SIG-M5 treated with dmso at 0.1 percent for 504 hours (cell line): Measurements from ENCODE around the gene BOD1L1.

Experiments used
- DNase-seq: peaks from one replicate; lab custom pipeline; 2025; ENCODE audit not compliant: unreplicated experiment; lab: John Stamatoyannopoulos, UW

BOD1L1 gene

GRCh38 chr4:13627606-13628311, at the start of gene BOD1L1:
Gene BOD1L1 (minus strand): TSS chr4:13627725. CDS start chr4:13627587, 138 bp downstream.
- DNase-seq, result peak; percentile 90

- DNase-seq, result no peak
Observed at GRCh38 chr4:13674971-13675370, 47.4 kb upstream of the BOD1L1 start.

DNA sequence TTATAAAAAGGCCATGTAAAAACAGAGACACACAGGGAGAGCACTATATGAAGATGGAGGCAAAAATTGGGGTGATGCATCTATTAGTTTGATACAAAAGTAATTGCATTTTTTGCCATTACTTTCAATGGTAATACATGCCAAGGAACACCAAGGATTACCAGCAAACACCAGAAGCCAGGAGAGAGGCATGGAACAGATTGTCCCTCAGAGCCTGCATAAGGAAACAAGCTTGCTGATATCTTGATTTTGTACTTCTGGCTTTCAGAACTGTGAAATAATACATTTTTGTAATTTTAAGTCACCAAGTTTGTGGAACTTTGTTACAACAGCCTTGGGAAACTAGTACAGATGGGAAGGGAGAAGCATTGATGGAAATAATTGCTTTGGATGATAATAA, 45.6 kb upstream of the BOD1L1 start:
- no peak for DNase-seq

DNA sequence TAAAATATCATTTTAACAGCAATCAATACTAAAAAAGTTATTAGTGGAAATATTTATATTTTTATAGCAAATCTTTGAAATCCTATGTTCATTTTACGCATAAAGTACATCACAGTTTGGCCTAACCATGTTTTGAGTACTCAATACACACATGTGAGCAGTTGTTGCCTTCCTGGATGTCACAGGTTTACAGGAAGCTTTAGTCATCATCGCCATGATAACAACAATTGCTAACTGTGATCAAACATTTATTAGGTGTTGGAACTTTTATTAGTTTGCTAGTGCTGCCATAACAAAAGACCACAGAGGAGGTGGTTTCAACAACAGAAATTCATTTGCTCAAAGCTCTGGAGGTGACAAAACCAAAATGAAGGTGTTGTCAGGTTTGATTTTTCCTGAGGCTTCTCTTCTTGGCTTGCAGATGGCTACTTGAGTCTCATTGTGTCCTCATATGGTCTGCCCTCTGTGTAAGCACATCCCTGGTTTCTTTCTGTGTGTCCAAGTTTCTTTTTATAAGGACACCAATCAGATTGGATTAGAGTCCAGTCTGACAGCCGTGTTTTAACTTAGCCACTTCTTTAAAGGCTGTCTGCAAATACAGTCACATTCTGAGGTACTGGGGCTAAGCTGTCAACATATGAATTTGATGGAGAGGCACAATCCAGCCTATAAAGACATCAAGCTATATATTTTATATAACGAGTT, 43.1 kb upstream of the BOD1L1 start:
- no peak for DNase-seq

DNA sequence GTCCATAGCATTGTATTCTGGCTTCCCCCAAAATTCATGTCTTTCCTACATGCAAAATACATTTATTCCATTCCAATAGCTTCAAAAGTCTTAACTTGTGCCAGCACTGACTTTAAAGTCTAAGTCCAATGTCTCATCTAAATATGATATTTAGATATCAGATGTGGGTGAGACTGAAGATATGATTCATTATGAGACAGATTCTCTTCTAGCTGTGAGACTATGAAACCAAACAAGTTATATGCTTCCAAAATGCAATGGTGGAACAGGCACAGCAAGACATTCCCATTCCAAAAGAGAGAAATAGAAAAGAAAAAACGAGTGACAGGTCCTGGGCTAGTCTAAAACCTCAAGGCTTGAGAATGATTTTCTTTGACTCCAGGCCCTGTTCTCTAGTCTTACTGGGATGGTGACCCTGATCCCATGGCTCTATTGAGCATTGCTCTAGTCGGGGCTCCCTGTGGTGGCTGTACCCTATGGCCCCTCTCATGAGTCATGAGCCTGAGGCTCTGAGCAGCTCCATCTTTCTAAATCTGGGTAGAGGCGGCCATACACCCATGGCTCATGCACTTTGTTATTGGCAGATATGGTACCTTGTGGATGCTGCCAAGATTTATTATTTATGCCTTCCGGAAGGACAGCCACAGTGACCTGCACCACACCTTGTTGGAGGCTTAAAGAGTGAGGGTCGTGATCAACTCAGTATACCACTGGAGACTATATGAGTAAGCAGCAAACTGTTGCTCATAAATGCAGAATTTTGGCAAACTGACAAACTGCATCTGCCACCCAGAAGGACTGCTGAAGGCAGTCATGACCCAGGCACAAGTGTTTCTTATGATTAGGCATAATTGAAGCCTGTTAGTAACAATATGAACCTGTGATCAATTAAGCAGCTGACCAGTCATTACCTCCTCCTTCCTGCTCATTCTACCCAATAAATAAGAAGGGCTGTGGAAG, 38.5 kb upstream of the BOD1L1 start:
- no peak for DNase-seq

DNA sequence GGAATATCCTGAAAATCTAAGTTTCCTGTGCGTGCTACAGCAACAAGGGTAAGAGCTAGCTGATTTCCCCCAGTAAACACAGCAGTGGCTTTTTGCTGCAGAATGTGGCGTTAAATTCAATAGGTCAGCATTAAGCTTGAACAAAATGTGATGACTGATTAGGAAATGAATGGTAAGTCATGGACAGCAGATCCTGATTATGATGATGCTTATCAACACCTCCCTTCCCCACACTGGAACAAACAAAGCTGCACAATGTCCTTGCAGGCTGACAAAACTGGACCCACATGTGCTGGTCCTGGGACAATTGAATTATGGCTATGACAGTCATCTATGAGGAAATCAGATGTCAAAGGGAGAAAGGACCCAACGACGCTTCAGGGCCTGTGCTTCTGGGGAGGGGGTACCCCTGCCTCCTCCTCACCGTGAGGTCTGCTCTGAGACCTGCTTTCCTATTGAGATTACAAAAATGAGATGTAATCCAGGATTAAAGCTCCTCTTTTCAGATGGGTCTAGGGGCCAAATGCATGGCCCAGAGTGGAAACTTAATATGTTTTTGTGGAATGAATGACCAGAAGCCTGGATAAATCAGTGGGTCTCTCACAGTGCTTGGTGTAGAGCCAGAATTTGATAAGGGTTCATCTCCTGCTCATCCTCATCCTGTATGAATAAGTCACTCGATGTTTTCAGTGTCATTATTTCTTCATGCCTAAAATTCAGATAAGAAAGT, 32.0 kb upstream of the BOD1L1 start:
- DNase-seq, result no peak

- peak; percentile 36 for DNase-seq
Observed at GRCh38 chr4:13656569-13657405, 29.3 kb upstream of the BOD1L1 start.

DNA sequence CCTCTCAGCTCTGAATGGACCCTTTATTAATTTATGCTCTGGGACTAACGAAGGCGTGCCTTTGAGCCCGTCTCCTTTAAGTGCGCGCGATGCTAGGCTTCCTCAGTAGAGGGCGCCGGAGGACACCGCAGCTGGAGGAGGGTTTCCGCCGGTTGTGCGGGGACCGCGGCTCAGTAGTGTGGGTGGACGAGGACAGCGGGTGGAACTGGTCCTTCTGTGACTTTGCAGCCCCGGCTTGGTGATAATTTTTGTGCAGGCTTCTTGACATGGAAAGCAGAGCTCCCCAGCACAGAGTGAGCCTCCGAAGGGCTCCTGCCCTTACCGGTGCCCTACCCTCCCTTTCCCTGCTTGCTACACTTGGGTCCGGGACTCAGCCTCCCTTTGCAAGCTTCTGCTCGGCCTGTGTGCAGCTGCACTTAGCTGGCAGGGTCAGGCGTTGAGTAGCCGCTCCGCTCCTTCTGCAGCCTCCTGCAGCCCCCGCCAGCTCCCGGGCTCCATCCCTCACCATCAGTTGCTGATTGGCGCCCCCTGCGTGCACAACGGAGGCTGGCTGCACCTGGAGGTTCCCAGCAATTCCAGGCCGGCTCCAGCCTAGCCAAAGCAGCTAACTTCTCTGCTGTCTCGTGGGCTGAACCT, 26.8 kb upstream of the BOD1L1 start:
- DNase-seq, result peak; percentile 52

DNA sequence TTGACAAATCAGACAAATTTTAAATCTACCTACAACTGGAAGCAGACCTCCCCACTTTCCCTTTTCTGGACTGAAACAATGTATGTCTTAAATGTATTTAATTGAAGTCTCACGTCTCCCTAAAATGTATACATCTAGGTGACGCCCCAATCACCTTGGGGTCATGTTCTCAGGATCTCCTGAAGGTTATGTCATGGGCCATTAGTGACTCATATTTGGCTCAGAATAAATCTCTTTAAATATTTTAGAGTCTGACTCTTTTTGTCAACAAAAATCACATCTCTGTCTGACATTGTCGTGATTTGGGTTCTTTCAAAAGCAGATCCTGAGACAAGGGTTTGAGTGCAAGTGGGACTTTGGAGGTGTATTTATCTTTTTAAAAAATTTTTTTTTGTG, 26.2 kb upstream of the BOD1L1 start:
- DNase-seq, result no peak

DNA sequence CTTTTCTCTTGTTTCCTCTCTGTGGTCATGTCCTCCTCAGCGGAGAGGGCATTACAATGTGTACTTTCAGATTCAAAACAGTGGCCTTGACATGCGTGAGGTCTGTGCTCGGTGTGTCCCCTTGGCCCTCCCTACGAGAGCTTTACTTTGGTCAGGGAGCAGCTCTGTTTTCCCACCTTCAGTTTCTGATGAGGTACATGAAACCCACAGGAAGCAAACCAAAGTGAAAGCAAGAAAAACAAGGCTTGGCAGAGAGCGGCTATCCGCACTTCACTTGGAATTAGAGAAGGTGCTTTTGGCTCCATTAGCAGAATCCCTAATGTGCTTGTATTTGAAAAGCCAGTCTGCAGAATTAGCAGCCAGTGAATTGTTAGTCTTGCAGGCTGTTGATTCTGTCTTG, 19.5 kb upstream of the BOD1L1 start:
- DNase-seq, result no peak

GRCh38 chr4:13645075-13645474, 17.6 kb upstream of the BOD1L1 start:
- DNase-seq, result no peak

DNA sequence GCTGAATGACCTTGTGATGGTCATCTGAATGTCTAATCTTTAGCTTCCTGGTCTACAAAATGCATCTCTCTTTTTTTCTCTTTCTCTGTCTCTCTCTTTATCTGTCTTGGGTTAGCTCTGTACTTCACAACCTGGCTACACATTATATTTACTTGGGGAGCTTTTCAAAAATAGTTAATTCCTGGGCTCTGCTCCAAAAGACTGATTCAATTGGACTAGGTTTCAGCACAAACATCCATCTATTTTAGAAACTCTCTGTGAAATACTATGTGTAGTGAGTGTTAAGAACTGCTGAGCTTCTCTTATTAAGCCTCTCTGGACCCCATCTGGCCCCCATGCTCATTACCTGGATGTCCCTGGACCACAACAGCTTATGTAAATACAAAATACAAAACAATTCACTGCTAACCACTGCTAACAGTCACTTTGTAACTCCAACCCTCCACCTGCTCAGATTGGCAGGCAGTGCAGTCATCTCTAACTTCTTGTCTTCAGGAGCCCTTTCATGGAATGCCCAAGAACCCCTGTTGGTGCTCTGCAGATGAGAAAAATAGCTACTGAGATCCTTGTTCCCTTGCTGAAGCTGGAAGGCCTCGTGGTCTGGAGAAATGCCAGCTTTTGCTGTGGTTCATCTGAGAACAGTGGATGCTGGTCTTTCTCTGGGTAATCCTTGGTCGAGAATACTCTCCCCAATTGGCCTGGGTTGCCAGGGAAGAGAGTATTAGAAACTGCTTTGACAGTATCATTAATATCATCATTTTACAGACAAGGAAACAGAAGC, 14.8 kb upstream of the BOD1L1 start:
- DNase-seq, result no peak

GRCh38 chr4:13641084-13641483, 13.6 kb upstream of the BOD1L1 start:
- DNase-seq, result no peak

DNA sequence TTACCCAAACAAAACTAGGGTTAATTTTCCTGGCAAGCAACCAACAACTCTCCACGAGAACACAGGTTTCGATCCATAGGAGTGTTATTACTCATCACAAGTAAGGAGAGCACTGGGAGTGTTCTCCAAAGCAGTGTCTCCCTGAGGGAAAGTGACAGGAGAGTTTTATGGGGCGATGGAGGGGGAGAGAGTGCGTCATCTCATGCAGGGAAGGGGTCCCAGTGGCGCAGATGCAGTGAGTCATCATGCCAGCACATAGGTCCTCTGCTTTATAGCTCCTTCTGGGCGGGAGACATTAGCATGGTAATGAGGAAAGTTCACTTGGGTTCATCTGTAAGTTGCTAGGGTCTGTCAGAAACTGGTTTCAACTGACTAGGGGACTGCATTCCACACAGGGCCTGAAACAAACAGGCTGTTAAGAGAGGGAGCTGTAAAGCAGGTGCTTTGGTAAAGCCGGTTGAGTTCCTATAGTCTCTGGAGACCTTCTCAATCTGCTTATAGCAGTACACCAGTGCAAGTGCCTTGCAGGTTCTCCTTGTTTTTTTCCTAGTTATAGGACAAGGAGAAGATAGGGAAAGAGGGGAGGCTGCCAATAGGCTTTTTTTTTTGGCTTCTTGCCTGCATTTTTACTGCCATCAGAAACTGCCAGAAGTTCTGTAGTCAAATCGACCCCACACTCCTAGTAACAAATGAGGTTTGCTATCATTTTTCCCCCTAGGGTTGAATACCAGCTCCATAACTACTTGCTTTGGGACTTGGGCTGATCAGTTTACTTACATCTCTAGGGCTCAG, 12.8 kb upstream of the BOD1L1 start:
- no peak for DNase-seq

DNA sequence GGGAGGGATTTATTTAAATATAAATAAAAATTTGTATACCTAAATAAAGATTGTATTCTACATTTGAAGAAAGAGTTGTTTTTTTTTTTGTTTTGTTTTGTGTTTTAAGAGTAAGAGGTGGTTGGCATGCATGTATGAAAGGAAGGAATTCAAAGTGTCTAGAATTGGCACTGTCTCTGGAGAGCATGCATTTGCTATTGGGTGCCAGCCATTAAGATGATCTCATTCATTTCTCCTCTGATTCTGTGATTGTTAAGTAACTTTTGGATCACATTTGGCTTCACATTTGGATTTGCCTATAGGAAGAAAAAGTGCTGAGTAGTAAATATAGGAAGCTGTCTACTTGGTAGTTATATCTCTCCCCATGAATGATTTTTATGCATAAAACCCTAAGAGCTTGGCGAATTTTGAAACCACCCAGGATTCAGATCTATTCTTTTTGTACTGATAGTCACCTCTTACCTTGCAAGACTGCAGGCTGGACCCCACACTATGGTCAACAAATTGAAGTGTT, 7.8 kb upstream of the BOD1L1 start:
- DNase-seq, result no peak

DNA sequence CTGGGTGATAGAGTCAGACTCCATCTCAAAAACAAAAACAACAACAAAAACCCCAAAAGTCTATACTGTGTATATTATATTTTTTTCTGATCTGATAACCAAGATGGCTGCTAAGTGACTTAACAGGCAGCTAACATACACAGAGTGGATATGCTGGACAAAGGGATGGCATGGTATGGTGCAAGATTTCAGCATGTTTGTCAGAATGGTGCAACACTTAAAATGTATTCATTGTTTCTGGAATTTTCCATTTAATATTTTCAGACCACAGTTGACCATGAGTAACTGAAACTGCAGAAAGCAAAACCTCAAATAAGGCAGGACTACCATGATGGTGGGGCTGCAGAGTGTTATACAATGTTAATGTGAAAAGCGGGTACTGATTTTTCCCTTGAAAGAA, 6.1 kb upstream of the BOD1L1 start:
- DNase-seq, result no peak

DNA sequence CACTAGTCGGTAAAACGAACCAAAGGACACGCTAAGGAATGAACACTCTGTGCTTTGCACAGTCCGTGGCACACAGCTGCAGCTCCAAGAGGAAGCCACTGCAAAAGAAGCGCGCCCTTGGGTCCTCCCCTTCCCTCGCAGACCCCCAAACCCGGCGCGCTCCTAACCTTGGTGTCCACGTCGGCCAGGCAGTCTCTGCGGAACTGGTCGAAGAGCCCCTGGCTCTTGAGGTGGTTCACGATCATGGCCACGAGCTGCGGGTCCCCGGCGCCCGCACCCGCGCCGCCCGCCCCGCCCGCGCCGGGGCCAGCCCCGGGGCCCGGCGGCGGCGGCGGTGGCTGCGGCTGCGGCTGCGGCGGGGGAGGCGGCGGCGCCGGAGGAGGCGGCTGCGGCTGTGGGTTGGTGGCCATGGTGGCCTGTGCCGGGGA, 333 bp downstream of the BOD1L1 start:
- no peak for DNase-seq
